Stimulated activated CD4-positive, alpha-beta T cell treated with anti-CD3 and anti-CD28 coated beads, Interleukin-1b, Interleukin-23, amount 100 ng/mL, for 4 hours (primary cell): ENCODE measurements around the gene KRT83.
"Not testable (repeated sequence)": the region's sequence is repeated elsewhere in the genome, so short reads cannot be mapped to it uniquely, and the experiment has no call there.

ENCODE experiments used
- DNase-seq, 2 donors: peaks; one replicate each; pipeline ENCODE4 v3.0.0-alpha.2; 2020; ENCODE audit warnings: low read depth in 2 of 2

The KRT83 gene

GRCh38 chr12:52310622-52311284 is 10.4 kb downstream of the KRT83 start:
- no peak for DNase-seq

GRCh38 chr12:52308806-52309425 is 12.3 kb downstream of the KRT83 start:
- no peak for DNase-seq

- DNase-seq, result no peak
Observed at GRCh38 chr12:52307836-52308805, 13.1 kb downstream of the KRT83 start.

GRCh38 chr12:52306731-52307130 is 14.5 kb downstream of the KRT83 start:
- no peak for DNase-seq

- DNase-seq, result no peak
Observed at GRCh38 chr12:52305921-52306705, 15.1 kb downstream of the KRT83 start.

GRCh38 chr12:52304941-52305411 is 16.2 kb downstream of the KRT83 start:
- DNase-seq, result not testable (repeated sequence)

- not testable (repeated sequence) for DNase-seq
Observed at GRCh38 chr12:52302242-52302914, 18.8 kb downstream of the KRT83 start.

GRCh38 chr12:52301721-52302120 is 19.5 kb downstream of the KRT83 start:
- not testable (repeated sequence) for DNase-seq

GRCh38 chr12:52300796-52301691 is 20.2 kb downstream of the KRT83 start:
- no peak for DNase-seq

GRCh38 chr12:52298677-52299190 is 22.5 kb downstream of the KRT83 start:
- no peak for DNase-seq

- DNase-seq, result no peak
Observed at GRCh38 chr12:52296572-52297215, 24.5 kb downstream of the KRT83 start.

GRCh38 chr12:52295663-52296062 is 25.5 kb downstream of the KRT83 start:
- no peak for DNase-seq

- DNase-seq, result no peak
Observed at GRCh38 chr12:52294803-52295202, 26.4 kb downstream of the KRT83 start.

GRCh38 chr12:52293926-52294325 is 27.3 kb downstream of the KRT83 start:
- DNase-seq, result no peak

- DNase-seq, result no peak
Observed at GRCh38 chr12:52291267-52291935, 29.8 kb downstream of the KRT83 start, which contains the start of gene KRT81. TSS of gene KRT81 (minus strand) at chr12:52291534. CDS start at chr12:52291465, 69 bp downstream.

GRCh38 chr12:52290483-52291134 is 30.6 kb downstream of the KRT83 start:
- not testable (repeated sequence) for DNase-seq

- not testable (repeated sequence) for DNase-seq
Observed at GRCh38 chr12:52287816-52288805, 33.1 kb downstream of the KRT83 start.
